Mucosa of descending colon (tissue), 3 donors: ENCODE measurements around the gene PKD1L1. TPM values are rescaled to one million over a fixed set of nuclear protein-coding genes. Genes with fewer than 3 reads are reported as not detected.
"Not testable (repeated sequence)": the region's sequence is repeated elsewhere in the genome, so short reads cannot be mapped to it uniquely, and the experiment has no call there.

Experiments
- ATAC-seq: fragments of 200-7000 bp; cut with Tn5 transposase; one replicate; pipeline ENCODE4 v1.9.1; 2020; ENCODE audit warnings: mild to moderate bottlenecking, moderate library complexity
- DNase-seq, 3 donors: peaks; one replicate each; pipeline ENCODE4 v3.0.0-alpha.2; 2020
- H3K36me3 ChIP-seq: fragments of 200-600 bp; one replicate; pipeline ENCODE4 v1.8.0; 2021; ENCODE audit warnings: low read depth, mild to moderate bottlenecking
- H3K4me1 ChIP-seq: fragments of 200-600 bp; one replicate; pipeline ENCODE4 v1.8.0; 2021; ENCODE audit warnings: low read depth, mild to moderate bottlenecking
- H3K4me3 ChIP-seq: fragments of 200-600 bp; one replicate; pipeline ENCODE4 v1.8.0; 2021; ENCODE audit warnings: mild to moderate bottlenecking
- H3K9me3 ChIP-seq: fragments of 200-600 bp; one replicate; pipeline ENCODE4 v1.8.0; 2021; ENCODE audit warnings: mild to moderate bottlenecking
- CTCF ChIP-seq: fragments of 200-600 bp; IDR thresholded peaks from one replicate; pipeline ENCODE4 v1.8.0; 2022; ENCODE audit warnings: antibody characterized with exemption, mild to moderate bottlenecking
- intact Hi-C, 2 donors: fragments of 100-400 bp; cut with DNase I in 1 of 2; cut with micrococcal nuclease in 1 of 2; formaldehyde crosslinking; loops; one replicate each; pipeline versions ENCODE4 v1.11.0 to v1.11.1; 2022; cut with DNase I, micrococcal nuclease
- total RNA-seq, 3 donors: library from RNA; stranded (reverse); fragmentation: NEBNext Ultra II Directional in 2 of 3; extraction: Animal tissue kit (Norgen Biotek cat#: 25700) in 2 of 3; gene quantifications; one replicate each; pipeline versions ENCODE4 v1.2.1 to v1.2.4, GENCODE V29; 2021 to 2023
- donor health status: DM: no; HTN: no; CAD: no; lungs with moderate emphysema.
- donor health status: DM: no; HTN: no; CAD: no.
- donor health status: DM: no; HTN: yes; CAD: no.

The PKD1L1 gene
- total RNA-seq, 3 donors from 2014 or later = 0.60 to 0.95 (median 0.61) TPM

- no peak for TF ChIP-seq CTCF
- no peaks in the 10 kb centered on the region for H3K36me3 ChIP-seq
- H3K4me1 ChIP-seq = no peaks in the 10 kb centered on the region
- H3K9me3 ChIP-seq = no peaks in the 10 kb centered on the region
- H3K4me3 ChIP-seq = no peak overlapping the region
- no peak for ATAC-seq
- intact Hi-C loops = no loop called here
- no peak for DNase-seq
Observed at GRCh38 chr7:47933215-47933614, 15.1 kb downstream of the PKD1L1 start.

- intact Hi-C loops = no loop called here
- Histone ChIP-seq H3K4me1 (no peaks in the 10 kb centered on the region), H3K4me3 (no peak overlapping the region), H3K9me3 (no peaks in the 10 kb centered on the region), H3K36me3 (no peaks in the 10 kb centered on the region)
- no peak for ATAC-seq
- no peak for DNase-seq
- no peak for TF ChIP-seq CTCF
Observed at GRCh38 chr7:47932466-47933037, 15.7 kb downstream of the PKD1L1 start.

- Histone ChIP-seq H3K4me1 (no peaks in the 10 kb centered on the region), H3K9me3 (no peaks in the 10 kb centered on the region), H3K36me3 (no peaks in the 10 kb centered on the region), H3K4me3 (no peak overlapping the region)
- no peak for TF ChIP-seq CTCF
- DNase-seq (no peak), ATAC-seq (no peak)
- intact Hi-C loops = no loop called here
Observed at GRCh38 chr7:47932016-47932415, 16.2 kb downstream of the PKD1L1 start.

GRCh38 chr7:47931005-47932004, 17.0 kb downstream of the PKD1L1 start:
- ATAC-seq = no peak
- intact Hi-C loops = no loop called here

GRCh38 chr7:47924266-47924665, 24.0 kb downstream of the PKD1L1 start:
- no peaks in the 10 kb centered on the region for H3K36me3 ChIP-seq
- H3K4me1 ChIP-seq = no peaks in the 10 kb centered on the region
- no peak overlapping the region for H3K4me3 ChIP-seq
- H3K9me3 ChIP-seq = no peaks in the 10 kb centered on the region
- DNase-seq (no peak), ATAC-seq (no peak)
- intact Hi-C loops = no loop called here
- no peak for TF ChIP-seq CTCF

More at GRCh38 chr7:47931005-47932004, 17.0 kb downstream of the PKD1L1 start:
- Histone ChIP-seq H3K4me1 (no peaks in the 10 kb centered on the region), H3K9me3 (no peaks in the 10 kb centered on the region), H3K36me3 (no peaks in the 10 kb centered on the region), H3K4me3 (no peak overlapping the region)
- TF ChIP-seq CTCF = no peak
- no peak for DNase-seq

- ATAC-seq, H3K4me3 ChIP-seq, H3K36me3 ChIP-seq, intact Hi-C loops, DNase-seq, H3K9me3 ChIP-seq, H3K4me1 ChIP-seq: not testable (repeated sequence)
Observed at GRCh38 chr7:47923081-47923875, 25.0 kb downstream of the PKD1L1 start.

- DNase-seq, H3K4me3 ChIP-seq, H3K4me1 ChIP-seq, H3K36me3 ChIP-seq, H3K9me3 ChIP-seq, intact Hi-C loops, ATAC-seq: not testable (repeated sequence)
Observed at GRCh38 chr7:47916514-47916913, 31.8 kb downstream of the PKD1L1 start.
